T-cell (primary cell): ENCODE measurements around the gene DNAH8. TPM values are rescaled to one million over a fixed set of nuclear protein-coding genes. Genes with fewer than 3 reads are reported as not detected.

Experiments
- ATAC-seq, 4 experiments: fragments of 200-7000 bp in 3 of 4; fragments of 150-1000 bp in 1 of 4; cut with Tn5 transposase; replicated peaks in 1 of 4; 1 replicate in 3 of 4; 2 replicates in 1 of 4; pipeline ENCODE4 v1.10.0; 2021; ENCODE audit warnings: moderate library complexity in 3 of 4, mild to moderate bottlenecking in 2 of 4, moderate number of reproducible peaks in 1 of 4
- CTCF ChIA-PET, 2 donors: fragments of 300-600 bp; sonication (Branson Sonifier 250); formaldehyde crosslinking; loops; one replicate each; lab custom pipeline; 2022; ENCODE audit warnings: antibody characterized with exemption in 2 of 2; lab: Charles Lee
- POLR2A ChIA-PET, 2 donors: fragments of 300-600 bp; sonication (Branson Sonifier 250); formaldehyde crosslinking; loops; one replicate each; lab custom pipeline; 2022; ENCODE audit warnings: antibody characterized with exemption in 2 of 2; lab: Charles Lee
- DNase-seq, 35 experiments: peaks; one replicate each; pipeline versions ENCODE4 v3.0.0 to v3.0.0-alpha.2; 2013 to 2023
- H3K27ac ChIP-seq: one replicate; pipeline ENCODE4 v1.5.1; 2013; ENCODE audit warnings: low read length
- H3K27me3 ChIP-seq, 2 experiments: replicated peaks in 1 of 2; 1 replicate in 1 of 2; 2 replicates in 1 of 2; pipeline versions ENCODE4 v1.6.1 to v1.7.0; 2013; ENCODE audit warnings: low read length in 1 of 2, mixed read lengths in 1 of 2; ENCODE audit not compliant: control insufficient read depth in 2 of 2, insufficient read depth in 2 of 2; ENCODE audit errors: extremely low read depth in 1 of 2
- H3K36me3 ChIP-seq, 2 donors: 1 replicate in 1 of 2; 2 replicates in 1 of 2; pipeline versions ENCODE4 v1.6.1 to v1.7.0; 2013; ENCODE audit warnings: low read length in 1 of 2; ENCODE audit not compliant: control insufficient read depth in 2 of 2, insufficient read depth in 1 of 2; ENCODE audit errors: extremely low read depth in 1 of 2
- H3K4me1 ChIP-seq, 2 experiments: 1 replicate in 1 of 2; 2 replicates in 1 of 2; pipeline versions ENCODE4 v1.6.1 to v1.7.0; 2013; ENCODE audit warnings: low read length in 2 of 2, mixed read lengths in 1 of 2; ENCODE audit not compliant: insufficient read depth in 2 of 2, control insufficient read depth in 1 of 2; ENCODE audit errors: extremely low read depth in 1 of 2
- H3K4me3 ChIP-seq, 2 donors: 1 replicate in 1 of 2; 2 replicates in 1 of 2; pipeline versions ENCODE4 v1.5.1 to v1.7.0; 2013; ENCODE audit warnings: mild to moderate bottlenecking in 2 of 2, low read length in 1 of 2, moderate library complexity in 1 of 2; ENCODE audit not compliant: control insufficient read depth in 1 of 2; ENCODE audit errors: extremely low read depth in 1 of 2
- H3K9me3 ChIP-seq: 2 replicates; pipeline ENCODE4 v1.7.0; 2013
- H3K27ac Mint-ChIP-seq, 2 donors: one replicate each; pipeline ENCODE4 v1.8.0; 2020 to 2021; ENCODE audit warnings: mild to moderate bottlenecking in 2 of 2, mixed read lengths in 2 of 2
- H3K27me3 Mint-ChIP-seq, 2 donors: one replicate each; pipeline ENCODE4 v1.8.0; 2021 to 2022; ENCODE audit warnings: mixed read lengths in 2 of 2
- H3K36me3 Mint-ChIP-seq: one replicate; pipeline ENCODE4 v1.8.0; 2021; ENCODE audit warnings: mixed read lengths
- H3K4me1 Mint-ChIP-seq, 3 donors: one replicate each; pipeline ENCODE4 v1.8.0; 2020 to 2022; ENCODE audit warnings: mixed read lengths in 3 of 3, mild to moderate bottlenecking in 1 of 3
- H3K4me3 Mint-ChIP-seq, 3 donors: one replicate each; pipeline ENCODE4 v1.8.0; 2020 to 2022; ENCODE audit warnings: mild to moderate bottlenecking in 3 of 3, mixed read lengths in 3 of 3, moderate library complexity in 3 of 3
- H3K9me3 Mint-ChIP-seq, 3 donors: one replicate each; pipeline ENCODE4 v1.8.0; 2020 to 2022; ENCODE audit warnings: mixed read lengths in 3 of 3
- WGBS: methylation state at CpG from one replicate; pipeline ENCODE4 v1.1.5; 2013; ENCODE audit warnings: missing lambda C conversion rate; ENCODE audit not compliant: insufficient coverage; 5-methylcytosine and 5-hydroxymethylcytosine counted together
- total RNA-seq, 35 experiments: library from RNA in 6 of 35; stranded (reverse) in 6 of 35; fragments of 120-200 nt in 1 of 35; gene quantifications; one replicate each; pipeline versions ENCODE4 v1.2.1 to v1.2.4 and lab custom pipeline; 2013 to 2026

Gene DNAH8
- total RNA-seq, 5 donors from 2014 or later (not counting 1 experiment from before 2014, with no cell fraction given) = 0.03 to 0.12 (median 0.08) TPM; not detected in 1

- H3K27ac ChIP-seq = no peak overlapping the region
- peaks cover 4 to 20% of the 10 kb centered on the region in 2 experiments for H3K27me3 ChIP-seq
- H3K4me3 ChIP-seq = no peak overlapping the region
- Mint-ChIP-seq H3K27me3 (peaks cover 21 to 27% of the 10 kb centered on the region in 2 donors), H3K4me3 (no peak overlapping the region), H3K9me3 (no peaks in the 10 kb centered on the region), H3K36me3 (no peaks in the 10 kb centered on the region), H3K27ac (no peak overlapping the region), H3K4me1 (no peaks in the 10 kb centered on the region)
- CTCF ChIA-PET = no interaction called here
- H3K4me1 ChIP-seq = no peaks in the 10 kb centered on the region
- POLR2A ChIA-PET = no interaction called here
- WGBS = no CpG with 5 or more reads among the region's 6 CpGs
- no peak for DNase-seq
- H3K36me3 ChIP-seq = no peaks in the 10 kb centered on the region
- H3K9me3 ChIP-seq = no peaks in the 10 kb centered on the region
- no peak for ATAC-seq
Measured at GRCh38 chr6:38976801-38977500, 261.8 kb downstream of the DNAH8 start.

- Mint-ChIP-seq H3K9me3 (no peaks in the 10 kb centered on the region), H3K27me3 (peaks cover 29 to 31% of the 10 kb centered on the region in 2 donors), H3K4me3 (no peak overlapping the region), H3K4me1 (no peaks in the 10 kb centered on the region), H3K36me3 (no peaks in the 10 kb centered on the region), H3K27ac (no peak overlapping the region)
- H3K9me3 ChIP-seq = no peaks in the 10 kb centered on the region
- DNase-seq (no peak), ATAC-seq (no peak)
- ChIA-PET CTCF (interaction anchor here in 1 of 2 donors (0.6 kb wide), 1 partner anchor 339 kb away, joined by 5 read pairs; no protein-coding TSS in a partner anchor), POLR2A (no interaction called here)
- H3K27me3 ChIP-seq = peaks cover 7 to 20% of the 10 kb centered on the region in 2 experiments
- no peak overlapping the region for H3K4me3 ChIP-seq
- no CpG with 5 or more reads among the region's 3 CpGs for WGBS
- H3K36me3 ChIP-seq = no peaks in the 10 kb centered on the region
- no peak overlapping the region for H3K27ac ChIP-seq
- H3K4me1 ChIP-seq = no peaks in the 10 kb centered on the region
Measured at GRCh38 chr6:38978139-38978704, 263.1 kb downstream of the DNAH8 start.

DNA sequence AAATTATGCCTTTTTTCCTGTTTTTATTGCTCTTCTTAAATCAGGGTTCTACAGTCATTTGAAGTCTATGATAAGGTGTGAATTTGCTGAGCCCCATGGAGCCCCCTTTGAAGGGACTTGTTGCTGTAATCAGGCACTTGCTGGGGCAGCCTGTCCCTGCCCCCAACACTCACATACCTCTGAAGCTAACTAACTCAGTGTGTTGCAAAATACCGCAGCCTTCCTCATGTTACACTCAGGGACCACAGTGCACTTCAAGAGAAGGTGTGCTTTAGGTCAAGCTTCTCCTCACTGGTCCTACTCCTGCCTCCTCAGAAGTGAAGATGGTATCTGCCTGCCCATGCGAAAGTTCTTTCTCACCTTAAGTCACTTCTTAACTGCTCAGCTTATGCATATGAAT, 267.4 kb downstream of the DNAH8 start:
- Mint-ChIP-seq H3K4me1 (no peaks in the 10 kb centered on the region), H3K27me3 (peaks cover 23 to 27% of the 10 kb centered on the region in 2 donors), H3K4me3 (no peak overlapping the region), H3K27ac (no peak overlapping the region), H3K9me3 (no peaks in the 10 kb centered on the region), H3K36me3 (no peaks in the 10 kb centered on the region)
- POLR2A ChIA-PET = no interaction called here
- DNase-seq = no peak
- Histone ChIP-seq H3K27me3 (peaks cover 6 to 10% of the 10 kb centered on the region in 2 experiments), H3K9me3 (no peaks in the 10 kb centered on the region), H3K4me1 (no peaks in the 10 kb centered on the region), H3K4me3 (no peak overlapping the region), H3K36me3 (no peaks in the 10 kb centered on the region), H3K27ac (no peak overlapping the region)
- ATAC-seq = no peak
- 33% methylated on average over 1 of the region's 2 CpGs for WGBS
- CTCF ChIA-PET = no interaction called here

GRCh38 chr6:38984723-38985122, 269.6 kb downstream of the DNAH8 start:
- Mint-ChIP-seq H3K36me3 (no peaks in the 10 kb centered on the region), H3K27me3 (peaks cover 15 to 20% of the 10 kb centered on the region in 2 donors), H3K27ac (no peak overlapping the region), H3K9me3 (no peaks in the 10 kb centered on the region), H3K4me3 (no peak overlapping the region), H3K4me1 (no peaks in the 10 kb centered on the region)
- H3K27me3 ChIP-seq = peaks cover 4 to 9% of the 10 kb centered on the region in 2 experiments
- no peak for DNase-seq
- POLR2A ChIA-PET = no interaction called here
- no CpG with 5 or more reads among the region's 3 CpGs for WGBS
- H3K36me3 ChIP-seq = no peaks in the 10 kb centered on the region
- H3K27ac ChIP-seq = no peak overlapping the region
- H3K9me3 ChIP-seq = no peaks in the 10 kb centered on the region
- ATAC-seq = no peak
- CTCF ChIA-PET = no interaction called here
- no peaks in the 10 kb centered on the region for H3K4me1 ChIP-seq
- H3K4me3 ChIP-seq = no peak overlapping the region

DNA sequence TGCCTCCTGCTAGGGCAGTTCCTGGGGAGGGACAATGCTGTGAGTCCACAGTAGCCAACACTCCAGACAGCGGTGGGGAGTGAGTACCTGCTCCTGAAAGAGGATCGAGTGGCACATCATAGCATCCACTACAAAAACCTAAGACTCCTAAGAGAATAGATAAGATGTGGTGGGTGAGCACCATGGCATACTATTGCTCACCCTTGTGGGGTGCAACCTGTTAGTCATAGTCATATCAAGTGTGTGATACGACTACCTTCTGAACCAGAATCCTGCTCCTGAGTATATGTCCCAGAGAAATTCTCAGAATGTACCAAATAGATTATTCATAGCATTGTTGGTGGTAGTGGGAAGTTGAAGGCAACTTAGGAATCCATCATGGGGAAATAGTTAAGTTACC, 270.7 kb downstream of the DNAH8 start:
- no peaks in the 10 kb centered on the region for H3K9me3 Mint-ChIP-seq
- H3K27me3 Mint-ChIP-seq = peaks cover 11 to 13% of the 10 kb centered on the region in 2 donors
- POLR2A ChIA-PET = no interaction called here
- WGBS = no CpG with 5 or more reads among the region's 3 CpGs
- no peak overlapping the region for H3K27ac Mint-ChIP-seq
- H3K4me1 Mint-ChIP-seq = no peaks in the 10 kb centered on the region
- H3K4me3 Mint-ChIP-seq = no peak overlapping the region
- DNase-seq (no peak), ATAC-seq (no peak)
- H3K4me3 ChIP-seq = no peak overlapping the region
- CTCF ChIA-PET = no interaction called here
- no peaks in the 10 kb centered on the region for H3K9me3 ChIP-seq
- no peaks in the 10 kb centered on the region for H3K36me3 ChIP-seq
- H3K4me1 ChIP-seq = no peaks in the 10 kb centered on the region
- H3K27ac ChIP-seq = no peak overlapping the region
- peaks cover 2 to 9% of the 10 kb centered on the region in 2 experiments for H3K27me3 ChIP-seq
- no peaks in the 10 kb centered on the region for H3K36me3 Mint-ChIP-seq

GRCh38 chr6:38987503-38987902, 272.4 kb downstream of the DNAH8 start:
- H3K4me1 ChIP-seq = no peaks in the 10 kb centered on the region
- Mint-ChIP-seq H3K9me3 (no peaks in the 10 kb centered on the region), H3K36me3 (no peaks in the 10 kb centered on the region), H3K27ac (no peak overlapping the region), H3K27me3 (peaks cover 11 to 17% of the 10 kb centered on the region in 2 donors), H3K4me3 (no peak overlapping the region), H3K4me1 (no peaks in the 10 kb centered on the region)
- H3K9me3 ChIP-seq = no peaks in the 10 kb centered on the region
- ChIA-PET CTCF (no interaction called here), POLR2A (no interaction called here)
- no peak overlapping the region for H3K4me3 ChIP-seq
- no peak for DNase-seq
- ATAC-seq = no peak
- no peak overlapping the region for H3K27ac ChIP-seq
- H3K36me3 ChIP-seq = no peaks in the 10 kb centered on the region
- H3K27me3 ChIP-seq = peaks cover 2 to 10% of the 10 kb centered on the region in 2 experiments
